Skeletal muscle satellite cell (primary cell): ENCODE results near the gene SLC5A5.
A peak's percentile ranks its signal among the peaks of the same experiment; 100 is the strongest.

Experiments
- H3K27me3 ChIP-seq: 2 replicates; pipeline ENCODE4 v1.7.0; 2013; ENCODE audit warnings: low read length; ENCODE audit not compliant: control insufficient read depth, insufficient read depth
- H3K36me3 ChIP-seq: 2 replicates; pipeline ENCODE4 v1.7.0; 2013; ENCODE audit warnings: mild to moderate bottlenecking, control low read depth, low read length; ENCODE audit not compliant: insufficient read depth
- H3K4me1 ChIP-seq: 2 replicates; pipeline ENCODE4 v1.7.0; 2013; ENCODE audit warnings: low read length; ENCODE audit not compliant: control insufficient read depth, insufficient read depth
- H3K4me2 ChIP-seq: 2 replicates; pipeline ENCODE4 v1.7.0; 2013; ENCODE audit warnings: mild to moderate bottlenecking, low read length
- H3K4me3 ChIP-seq: 2 replicates; pipeline ENCODE4 v1.7.0; 2013; ENCODE audit warnings: low read length
- H3K9ac ChIP-seq: 2 replicates; pipeline ENCODE4 v1.7.0; 2013; ENCODE audit warnings: mild to moderate bottlenecking, low read depth, low read length, moderate library complexity
- H3K9me3 ChIP-seq: replicated peaks from 2 replicates; pipeline ENCODE4 v1.7.0; 2013; ENCODE audit warnings: mild to moderate bottlenecking, control low read depth, low read length

The SLC5A5 gene

DNA sequence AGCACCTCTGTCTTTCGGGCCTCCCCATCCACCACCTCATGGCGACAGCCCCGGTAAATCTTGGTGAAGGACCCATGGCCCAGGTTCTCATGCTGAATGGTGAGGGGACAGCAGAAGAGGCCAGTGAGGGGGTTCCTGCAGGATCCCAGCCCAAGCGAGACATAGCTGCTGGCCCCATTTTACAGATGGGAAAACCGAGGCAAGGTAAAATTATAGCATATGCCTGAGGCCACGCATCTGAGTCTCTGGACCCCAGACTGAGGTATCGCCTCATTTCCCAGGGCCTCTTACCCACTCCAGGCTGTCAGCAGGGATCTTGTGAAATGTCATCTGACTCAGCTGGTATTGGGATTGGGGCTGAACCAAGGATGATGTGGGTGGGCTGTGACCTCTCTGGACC is 33.8 kb upstream of the SLC5A5 start:
- no peak overlapping the region for H3K4me2 ChIP-seq
- H3K4me1 ChIP-seq, result peaks cover 13% of the 10 kb centered on the region
- H3K27me3 ChIP-seq, result peaks cover 63% of the 10 kb centered on the region
- no peak overlapping the region for H3K4me3 ChIP-seq
- H3K9me3 ChIP-seq, result no peaks in the 10 kb centered on the region
- H3K36me3 ChIP-seq, result no peaks in the 10 kb centered on the region
- no peak overlapping the region for H3K9ac ChIP-seq

DNA sequence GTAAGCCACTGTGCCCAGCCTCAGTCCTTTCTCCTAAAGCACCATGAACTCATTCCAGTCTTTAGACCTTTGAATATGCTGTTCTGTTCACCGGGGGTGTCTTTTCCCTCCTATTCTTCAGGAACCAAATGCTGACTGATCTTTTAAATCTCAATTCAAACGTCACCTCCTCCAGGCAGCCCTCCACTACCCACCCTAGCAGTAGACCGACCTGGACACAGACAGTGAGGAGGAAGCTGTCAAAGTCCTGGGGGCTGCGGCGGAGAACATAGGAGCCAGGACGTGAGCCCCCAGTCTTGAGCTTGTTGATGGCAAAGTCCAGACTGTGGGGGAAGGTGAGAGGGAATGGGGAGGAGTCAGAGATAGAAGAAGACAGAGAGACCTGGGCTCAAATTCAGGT is 31.7 kb upstream of the SLC5A5 start:
- H3K4me2 ChIP-seq, result no peak overlapping the region
- no peaks in the 10 kb centered on the region for H3K36me3 ChIP-seq
- H3K4me3 ChIP-seq, result no peak overlapping the region
- peaks cover 65% of the 10 kb centered on the region for H3K27me3 ChIP-seq
- H3K9me3 ChIP-seq, result no peaks in the 10 kb centered on the region
- no peak overlapping the region for H3K9ac ChIP-seq
- H3K4me1 ChIP-seq, result peaks cover 13% of the 10 kb centered on the region

DNA sequence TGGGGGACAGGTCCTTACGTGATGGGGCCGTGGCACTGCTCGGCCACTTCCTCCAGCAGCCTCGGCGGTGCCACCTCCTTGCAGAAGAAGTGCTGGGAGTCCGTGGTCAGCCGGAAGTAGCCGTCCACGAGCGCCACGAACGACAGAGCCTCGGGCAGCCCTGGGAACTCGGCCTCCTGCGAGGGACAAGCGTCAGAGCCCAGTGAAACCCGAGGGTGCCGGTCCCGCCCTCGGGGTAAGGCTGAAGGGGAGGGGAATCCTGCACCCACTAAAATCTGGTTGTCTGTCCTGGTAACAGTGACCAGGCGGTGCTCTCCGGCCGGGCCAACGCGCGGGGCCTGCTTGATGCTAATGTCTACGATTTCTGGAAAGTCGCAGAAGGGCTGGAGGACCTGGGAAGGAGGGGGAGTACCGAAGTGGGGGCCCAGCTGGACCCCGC is 30.4 kb upstream of the SLC5A5 start:
- Histone ChIP-seq H3K27me3 (peaks cover 57% of the 10 kb centered on the region), H3K36me3 (no peaks in the 10 kb centered on the region), H3K4me1 (peaks cover 13% of the 10 kb centered on the region), H3K9ac (no peak overlapping the region), H3K4me2 (peak overlapping the region; percentile 78), H3K9me3 (no peaks in the 10 kb centered on the region), H3K4me3 (peak overlapping the region; percentile 9)

DNA sequence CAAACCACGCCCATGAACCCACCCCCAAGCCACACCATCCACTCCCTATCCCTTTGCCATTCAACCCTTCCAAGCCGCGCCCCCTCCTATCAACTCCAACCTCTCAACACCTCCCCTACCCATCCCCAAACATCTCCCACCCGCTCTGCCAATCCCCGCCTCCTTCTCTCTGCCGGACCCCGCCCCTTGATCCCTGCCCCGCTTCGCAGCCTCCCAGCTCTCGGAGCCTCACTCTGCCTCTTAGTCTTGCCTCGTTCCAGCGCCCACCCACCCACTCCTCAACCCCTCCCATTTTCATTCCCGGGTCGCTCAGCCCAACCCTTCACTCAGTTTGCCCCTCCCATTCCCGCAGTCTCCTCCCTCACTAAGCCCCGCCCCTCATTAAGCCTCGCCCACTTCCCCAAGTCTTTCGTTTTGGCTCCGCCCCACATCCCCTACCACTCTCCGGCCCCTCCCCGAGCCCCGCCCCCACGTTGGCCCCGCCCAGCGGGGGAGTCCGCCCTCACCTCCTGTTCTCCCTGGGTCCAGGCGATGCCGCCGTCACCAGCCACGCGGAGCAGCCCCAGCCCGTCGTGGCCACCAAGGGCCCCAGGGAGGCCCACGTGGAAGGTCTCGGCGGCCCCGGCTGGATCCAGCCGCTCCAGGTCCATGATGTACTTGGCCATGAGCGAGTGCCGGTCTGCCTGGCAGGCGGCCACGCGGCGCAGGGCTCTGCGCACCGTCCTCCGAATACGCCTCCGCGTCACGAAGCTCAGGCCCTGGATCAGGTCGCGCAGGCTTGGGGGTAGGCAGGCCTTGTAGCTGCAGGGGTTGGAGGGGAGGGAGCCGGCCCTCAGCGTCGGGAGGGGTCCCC is 29.7 kb upstream of the SLC5A5 start:
- H3K36me3 ChIP-seq, result no peaks in the 10 kb centered on the region
- H3K27me3 ChIP-seq, result peaks cover 53% of the 10 kb centered on the region
- H3K4me3 ChIP-seq, result peak overlapping the region; percentile 59
- peak overlapping the region; percentile 38 for H3K9ac ChIP-seq
- peaks cover 13% of the 10 kb centered on the region for H3K4me1 ChIP-seq
- peak overlapping the region; percentile 78 for H3K4me2 ChIP-seq
- no peaks in the 10 kb centered on the region for H3K9me3 ChIP-seq

DNA sequence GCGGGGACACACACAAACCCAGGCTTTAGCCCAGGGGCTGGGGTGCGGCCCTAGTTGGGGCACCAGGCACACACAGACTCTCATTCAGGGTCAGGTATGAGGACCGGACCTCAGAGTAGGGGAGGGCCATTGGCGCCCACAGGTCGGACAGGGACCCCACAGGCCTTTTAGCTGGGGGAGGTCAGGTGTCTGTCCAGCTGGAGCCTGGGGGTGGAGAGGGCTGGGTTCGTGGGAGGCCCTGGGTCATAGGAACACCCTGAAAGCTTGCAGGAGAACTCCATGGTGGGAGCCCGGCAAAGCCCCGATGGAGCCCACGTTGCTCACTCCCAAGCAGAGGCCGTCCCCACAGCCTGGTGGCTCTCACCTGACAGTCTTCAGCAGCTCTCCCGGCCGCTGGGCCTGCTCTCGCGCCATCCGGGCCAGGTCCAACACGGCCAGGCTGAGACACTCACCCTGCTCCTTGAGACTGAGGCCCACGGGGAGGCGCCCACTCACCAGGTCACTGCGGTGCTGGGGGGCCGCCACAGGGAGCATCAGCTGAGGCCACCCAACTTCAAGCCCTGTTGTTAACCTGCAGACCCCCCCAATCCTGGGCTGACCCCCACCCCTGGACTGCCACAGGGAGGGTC is 29.0 kb upstream of the SLC5A5 start:
- Histone ChIP-seq H3K27me3 (peaks cover 51% of the 10 kb centered on the region), H3K9ac (peak overlapping the region; percentile 38), H3K9me3 (no peaks in the 10 kb centered on the region), H3K4me3 (peak overlapping the region; percentile 59), H3K4me2 (peak overlapping the region; percentile 78), H3K4me1 (peaks cover 13% of the 10 kb centered on the region), H3K36me3 (no peaks in the 10 kb centered on the region)

DNA sequence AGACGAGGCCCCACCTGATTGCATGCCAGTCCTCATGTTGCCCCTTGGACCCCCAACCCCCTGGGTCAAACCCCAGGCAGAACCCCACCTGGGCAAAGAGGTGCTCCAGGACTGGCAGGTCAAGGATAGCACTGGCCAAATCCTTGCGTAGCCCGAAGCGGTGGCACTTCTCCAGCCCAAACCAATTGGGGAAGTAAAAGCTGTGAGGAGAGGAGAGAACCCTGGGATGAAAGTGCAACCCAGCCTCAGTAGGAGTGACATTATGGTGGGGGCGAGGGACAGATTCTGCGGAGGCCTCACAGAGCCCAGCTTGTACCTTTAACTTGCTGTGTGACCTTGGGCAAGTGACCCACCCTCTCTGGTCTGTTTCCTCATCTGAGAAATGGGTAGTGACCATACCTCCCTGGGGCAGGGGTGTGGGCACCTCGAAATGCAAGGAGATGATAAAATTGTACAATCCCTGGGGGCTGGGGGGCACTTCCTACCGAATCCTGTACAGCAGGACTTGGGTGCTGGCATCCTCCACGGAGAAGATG is 28.4 kb upstream of the SLC5A5 start:
- H3K9ac ChIP-seq, result no peak overlapping the region
- H3K4me2 ChIP-seq, result no peak overlapping the region
- peaks cover 13% of the 10 kb centered on the region for H3K4me1 ChIP-seq
- H3K4me3 ChIP-seq, result no peak overlapping the region
- H3K27me3 ChIP-seq, result peaks cover 45% of the 10 kb centered on the region
- no peaks in the 10 kb centered on the region for H3K9me3 ChIP-seq
- H3K36me3 ChIP-seq, result no peaks in the 10 kb centered on the region

DNA sequence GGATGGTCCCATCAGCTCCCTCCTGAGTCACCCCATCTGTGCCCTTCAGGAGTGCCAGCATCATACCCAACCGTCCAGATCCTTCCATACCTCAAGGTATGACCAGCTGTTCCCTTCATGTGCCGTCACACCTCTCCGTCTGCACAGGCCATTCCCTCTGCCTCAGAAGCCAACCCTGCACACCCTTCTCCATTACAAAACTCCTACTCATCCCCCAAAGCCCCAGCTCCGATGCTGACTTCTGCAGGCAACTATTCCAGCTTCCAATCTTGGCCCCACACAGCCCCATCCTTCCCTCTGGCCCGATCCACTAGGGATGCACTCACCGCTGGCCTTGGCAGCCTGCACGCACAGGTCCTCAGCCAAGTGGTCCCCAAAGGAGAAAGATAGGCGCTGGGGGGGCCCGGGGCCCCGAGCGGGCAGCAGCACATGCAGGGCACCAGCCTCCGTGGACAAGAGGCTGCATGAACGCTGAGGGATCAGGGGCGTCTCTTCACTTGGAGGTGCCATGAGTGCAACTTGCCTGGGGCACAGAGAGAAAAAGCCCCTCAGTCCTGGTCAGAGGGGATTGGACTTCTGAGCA is 27.7 kb upstream of the SLC5A5 start:
- H3K4me3 ChIP-seq, result no peak overlapping the region
- no peak overlapping the region for H3K9ac ChIP-seq
- no peaks in the 10 kb centered on the region for H3K36me3 ChIP-seq
- H3K4me1 ChIP-seq, result peaks cover 13% of the 10 kb centered on the region
- no peaks in the 10 kb centered on the region for H3K9me3 ChIP-seq
- no peak overlapping the region for H3K4me2 ChIP-seq
- peaks cover 43% of the 10 kb centered on the region for H3K27me3 ChIP-seq

DNA sequence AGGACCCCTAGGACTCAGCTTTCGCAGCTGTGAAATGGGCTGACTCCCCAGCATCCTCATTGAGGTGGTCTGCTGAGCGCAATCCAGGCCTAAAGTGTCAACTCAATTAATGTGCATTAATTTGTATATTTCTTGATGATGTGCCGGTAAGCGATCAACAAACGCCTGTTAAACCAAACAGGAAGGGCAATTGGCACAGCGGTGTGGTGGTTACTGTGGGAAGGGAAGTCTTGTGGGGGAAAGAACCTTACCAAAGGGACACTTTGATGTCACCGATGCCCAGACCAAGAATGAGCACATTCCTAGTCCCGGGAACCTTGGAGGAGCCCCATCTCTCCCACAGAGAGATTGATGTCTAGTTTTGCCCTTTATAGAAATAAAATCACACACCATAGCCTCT is 25.6 kb upstream of the SLC5A5 start:
- H3K9me3 ChIP-seq, result no peaks in the 10 kb centered on the region
- H3K36me3 ChIP-seq, result no peaks in the 10 kb centered on the region
- H3K4me2 ChIP-seq, result no peak overlapping the region
- H3K4me3 ChIP-seq, result no peak overlapping the region
- H3K4me1 ChIP-seq, result peaks cover 20% of the 10 kb centered on the region
- H3K27me3 ChIP-seq, result peaks cover 26% of the 10 kb centered on the region
- no peak overlapping the region for H3K9ac ChIP-seq

DNA sequence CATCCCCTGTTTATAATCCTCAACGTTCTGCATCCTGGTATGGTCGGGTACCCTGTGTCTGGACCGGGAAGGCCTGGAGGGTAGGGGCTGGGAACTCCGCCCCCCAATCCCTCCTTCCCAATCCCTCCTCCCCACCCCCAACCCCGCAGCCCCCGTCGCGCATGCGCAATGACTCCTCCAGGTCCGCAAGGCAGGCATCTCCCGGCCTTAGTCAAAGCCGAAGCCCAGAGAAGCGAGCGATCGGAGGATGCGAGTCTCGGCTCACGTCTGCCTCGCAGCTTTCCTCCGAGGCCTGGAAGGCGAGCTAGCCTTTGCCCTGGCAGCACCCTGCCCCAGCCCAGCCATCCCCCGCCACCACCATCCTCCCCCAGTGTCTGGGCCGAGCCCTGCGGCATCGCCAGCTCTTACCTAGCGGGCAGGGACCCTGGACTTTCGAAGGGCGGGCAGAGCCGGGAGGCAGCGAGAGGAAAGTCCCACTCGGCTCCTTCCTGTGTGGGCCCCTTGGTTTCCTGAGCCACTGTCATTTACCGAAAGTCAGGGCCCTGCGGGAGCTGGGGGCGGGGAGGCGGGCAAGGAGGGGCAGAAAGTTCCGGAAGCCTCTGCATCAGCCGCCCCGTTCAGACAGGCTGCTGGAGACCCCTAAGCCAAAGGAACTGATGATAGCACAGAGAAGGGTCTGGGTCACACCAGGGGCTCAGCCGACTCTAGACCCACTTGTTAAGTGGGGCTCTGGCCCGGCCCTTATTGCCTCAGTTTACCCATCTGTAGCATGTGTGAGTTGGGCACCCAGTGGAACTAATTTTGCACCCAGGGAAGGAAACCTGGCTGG is 24.0 kb upstream of the SLC5A5 start, which contains the start of gene JAK3:
Gene JAK3, minus strand, starts transcription at position 445 of the 829 bp plus-strand sequence. CDS start 3,565 bp downstream, outside the sequence.
- H3K9ac ChIP-seq, result peak within 1 kb of the TSS; percentile 61
- H3K4me3 ChIP-seq, result peak within 1 kb of the TSS; percentile 22
- H3K9me3 ChIP-seq, result no peaks in the 10 kb centered on the region
- H3K27me3 ChIP-seq, result peaks cover 20% of the 10 kb centered on the region
- H3K4me2 ChIP-seq, result peak within 1 kb of the TSS; percentile 63
- no peaks in the 10 kb centered on the region for H3K36me3 ChIP-seq
- peaks cover 9% of the 10 kb centered on the region for H3K4me1 ChIP-seq

DNA sequence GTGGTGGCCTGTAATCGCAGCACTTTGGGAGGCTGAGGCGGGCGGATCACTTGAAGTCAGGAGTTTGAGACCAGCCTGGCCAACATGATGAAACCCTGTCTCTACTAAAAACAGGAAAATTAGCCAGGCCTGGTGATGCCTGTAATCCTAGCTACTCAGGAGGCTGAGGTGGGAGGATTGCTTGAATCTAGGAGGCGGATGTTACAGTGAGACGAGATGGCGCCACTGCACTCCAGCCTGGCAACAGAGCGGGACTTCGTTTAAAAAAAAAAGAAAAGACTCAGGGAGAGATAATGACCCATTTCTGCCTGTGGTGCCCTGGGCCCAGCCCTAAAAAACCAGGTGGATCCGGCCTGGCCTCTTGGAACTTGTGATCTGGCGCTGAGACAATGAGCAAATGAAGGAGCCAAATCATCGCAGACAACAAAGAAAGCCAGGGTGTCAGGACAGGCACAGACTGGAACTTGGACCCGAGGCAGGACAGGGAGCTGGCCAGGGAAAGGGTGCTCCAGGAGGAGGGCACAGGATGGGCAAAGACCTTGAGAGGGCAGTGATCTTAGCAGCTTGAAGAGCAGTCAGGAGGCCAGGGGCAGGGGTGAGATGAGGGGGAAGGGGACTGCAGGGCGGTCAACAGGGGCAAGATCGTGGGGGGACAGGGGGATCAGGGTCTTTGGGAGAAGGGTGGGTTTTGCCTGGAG is 23.0 kb upstream of the SLC5A5 start:
- Histone ChIP-seq H3K9me3 (no peaks in the 10 kb centered on the region), H3K36me3 (no peaks in the 10 kb centered on the region), H3K9ac (no peak overlapping the region), H3K4me1 (peaks cover 8% of the 10 kb centered on the region), H3K27me3 (peaks cover 11% of the 10 kb centered on the region), H3K4me3 (no peak overlapping the region), H3K4me2 (no peak overlapping the region)
